GM18858 (cell line): ENCODE data around the gene GTF2IRD2.
A peak's percentile ranks its signal among the peaks of the same experiment; 100 is the strongest.
"Not testable (repeated sequence)": the region's sequence is repeated elsewhere in the genome, so short reads cannot be mapped to it uniquely, and the experiment has no call there.

Source experiments
- ATAC-seq: cut with Tn5 transposase; IDR thresholded peaks from one replicate; pipeline ENCODE4 v1.9.1; 2021; ENCODE audit not compliant: unreplicated experiment

GTF2IRD2 gene

DNA sequence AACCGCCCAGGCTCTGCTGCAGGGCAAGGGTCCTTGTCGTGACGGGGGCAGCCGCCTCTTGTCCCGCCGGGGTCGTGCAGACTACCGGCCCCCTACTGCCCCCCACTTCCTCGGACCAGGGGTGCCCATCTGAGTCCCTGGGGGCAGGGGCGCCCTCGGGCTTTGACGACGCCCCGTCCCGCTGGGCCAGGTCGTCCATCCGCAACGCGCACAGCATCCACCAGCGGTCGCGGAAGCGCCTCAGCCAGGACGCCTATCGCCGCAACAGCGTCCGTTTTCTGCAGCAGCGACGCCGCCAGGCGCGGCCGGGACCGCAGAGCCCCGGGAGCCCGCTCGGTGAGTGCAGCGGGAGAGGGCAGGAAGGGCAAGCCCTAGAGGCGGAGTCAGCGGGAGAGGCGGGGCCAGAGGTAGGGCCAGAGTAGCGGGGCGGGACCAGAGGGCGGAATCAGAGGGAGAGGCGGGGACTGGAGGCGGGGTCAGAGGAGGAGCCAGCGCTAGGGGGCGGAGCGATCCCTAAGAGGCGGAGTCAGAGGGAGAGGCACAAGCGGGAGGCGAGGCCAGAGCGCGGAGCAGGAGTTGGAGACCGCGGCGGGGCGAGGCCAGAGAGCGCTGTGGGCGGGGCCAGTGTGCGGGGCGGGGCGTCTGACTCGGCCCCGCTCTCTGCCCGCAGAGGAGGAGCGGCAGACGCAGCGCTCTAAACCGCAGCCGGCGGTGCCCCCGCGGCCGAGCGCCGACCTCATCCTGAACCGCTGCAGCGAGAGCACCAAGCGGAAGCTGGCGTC is 62.8 kb downstream of the GTF2IRD2 start:
- peak; percentile 56 for ATAC-seq

- not testable (repeated sequence) for ATAC-seq
Measured at GRCh38 chr7:74783595-74783994, 67.8 kb downstream of the GTF2IRD2 start.

- not testable (repeated sequence) for ATAC-seq
Measured at GRCh38 chr7:74781746-74782145, 69.7 kb downstream of the GTF2IRD2 start.

- not testable (repeated sequence) for ATAC-seq
Measured at GRCh38 chr7:74779053-74779452, 72.4 kb downstream of the GTF2IRD2 start.

DNA sequence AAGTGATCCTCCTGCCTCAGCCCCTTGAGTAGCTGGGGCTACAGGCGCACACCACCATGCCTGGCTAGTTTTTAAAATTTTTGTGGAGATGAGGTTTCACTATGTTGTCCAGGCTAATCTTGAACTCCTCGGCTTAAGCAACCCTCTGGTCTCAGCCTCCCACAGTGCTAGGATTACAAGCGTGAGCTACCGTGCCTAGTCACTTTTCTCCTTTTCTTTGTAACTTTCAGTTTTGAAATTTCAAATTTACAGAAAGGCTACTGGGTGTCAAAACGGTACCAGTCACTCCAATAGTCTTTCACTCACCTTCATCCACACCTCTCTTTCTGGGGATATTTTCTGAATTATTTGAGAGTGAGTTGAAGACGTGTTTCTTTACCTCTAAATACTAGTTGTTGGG is 76.3 kb downstream of the GTF2IRD2 start:
- peak; percentile 41 for ATAC-seq

GRCh38 chr7:74773760-74774750 is 77.3 kb downstream of the GTF2IRD2 start, which contains the start of gene NCF1:
Gene NCF1, plus strand, starts transcription at chr7:74774011. Its CDS starts 21 bp downstream, at chr7:74774032.
- ATAC-seq, result peak; percentile 71

DNA sequence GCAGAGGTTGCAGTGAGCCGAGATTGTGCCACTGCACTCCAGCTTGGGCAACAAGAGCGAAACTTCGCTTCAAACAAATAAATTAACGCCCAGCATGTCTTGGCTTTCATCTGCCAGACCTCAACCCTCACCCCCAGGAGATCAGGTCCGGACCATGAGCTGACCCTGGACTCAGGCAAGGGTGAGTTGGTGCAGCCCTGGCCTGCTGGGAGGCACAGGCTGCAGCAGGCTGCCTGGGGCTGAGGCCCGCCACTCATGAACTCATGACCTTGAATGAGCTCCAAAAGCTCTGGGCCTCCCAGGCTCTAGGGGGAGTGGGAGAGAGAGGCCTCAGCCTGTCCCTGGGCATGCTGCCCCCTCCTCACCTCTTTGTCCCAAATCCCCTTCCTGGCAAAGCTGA is 79.3 kb downstream of the GTF2IRD2 start:
- not testable (repeated sequence) for ATAC-seq

- not testable (repeated sequence) for ATAC-seq
Measured at GRCh38 chr7:74770062-74770461, 81.3 kb downstream of the GTF2IRD2 start.

- ATAC-seq, result not testable (repeated sequence)
Measured at GRCh38 chr7:74766991-74767390, 84.4 kb downstream of the GTF2IRD2 start.

GRCh38 chr7:74766509-74766908 is 84.9 kb downstream of the GTF2IRD2 start:
- ATAC-seq, result not testable (repeated sequence)

DNA sequence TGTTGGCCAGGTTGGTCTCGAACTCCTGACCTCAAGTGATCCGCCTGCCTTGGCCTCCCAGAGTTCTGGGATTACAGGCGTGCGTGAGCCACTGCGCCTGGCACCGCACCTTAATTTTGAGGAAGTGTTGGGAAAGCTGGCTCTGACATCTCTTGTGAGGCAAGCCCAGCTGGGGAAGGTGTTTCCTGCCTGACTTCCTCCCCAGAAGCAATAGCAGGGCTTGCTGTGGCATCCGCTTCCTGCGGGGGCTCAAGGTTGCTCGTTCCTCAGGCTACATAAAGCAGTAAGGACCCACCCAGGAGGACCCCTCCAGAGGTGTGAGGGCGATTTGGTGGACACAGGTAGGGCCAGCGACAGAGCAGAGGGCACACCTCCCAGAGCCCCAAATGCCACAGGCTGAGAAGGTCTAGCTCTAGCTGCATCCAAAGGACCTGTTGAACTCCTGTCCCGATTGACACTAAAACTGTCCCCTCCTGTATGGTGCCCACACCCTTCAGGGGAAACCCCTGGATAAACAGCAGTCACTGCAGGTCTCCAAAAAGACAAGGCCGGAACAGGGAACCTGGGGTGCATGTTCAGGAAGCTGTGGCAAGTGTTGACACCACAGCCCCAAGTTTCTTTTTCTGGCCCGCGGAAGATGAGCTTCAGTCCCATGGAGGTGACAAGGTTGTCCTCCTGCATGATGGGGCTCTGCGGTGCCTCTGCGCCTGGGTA is 86.0 kb downstream of the GTF2IRD2 start:
- not testable (repeated sequence) for ATAC-seq

DNA sequence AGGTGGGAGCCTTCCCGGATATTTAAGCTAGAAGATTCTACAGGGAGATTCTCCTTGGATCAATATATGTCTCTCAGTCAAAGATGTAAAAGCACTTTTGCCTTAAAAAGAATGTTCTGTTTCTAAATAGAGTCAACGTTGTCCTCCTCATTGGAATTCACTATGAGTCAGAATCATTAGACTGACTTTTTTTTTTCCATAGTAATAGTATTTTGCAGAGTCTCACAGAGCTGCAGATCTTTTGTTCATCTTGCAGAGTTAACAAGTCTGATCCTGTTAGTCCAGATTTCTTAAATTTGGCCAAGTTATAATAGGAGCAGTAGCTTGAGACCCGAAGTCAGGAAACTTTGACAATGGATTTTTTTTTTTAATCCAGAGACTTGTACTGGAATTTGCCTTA is 92.4 kb downstream of the GTF2IRD2 start:
- not testable (repeated sequence) for ATAC-seq

GRCh38 chr7:74758268-74758667 is 93.1 kb downstream of the GTF2IRD2 start:
- ATAC-seq, result not testable (repeated sequence)

GRCh38 chr7:74756673-74757072 is 94.7 kb downstream of the GTF2IRD2 start:
- ATAC-seq, result not testable (repeated sequence)

DNA sequence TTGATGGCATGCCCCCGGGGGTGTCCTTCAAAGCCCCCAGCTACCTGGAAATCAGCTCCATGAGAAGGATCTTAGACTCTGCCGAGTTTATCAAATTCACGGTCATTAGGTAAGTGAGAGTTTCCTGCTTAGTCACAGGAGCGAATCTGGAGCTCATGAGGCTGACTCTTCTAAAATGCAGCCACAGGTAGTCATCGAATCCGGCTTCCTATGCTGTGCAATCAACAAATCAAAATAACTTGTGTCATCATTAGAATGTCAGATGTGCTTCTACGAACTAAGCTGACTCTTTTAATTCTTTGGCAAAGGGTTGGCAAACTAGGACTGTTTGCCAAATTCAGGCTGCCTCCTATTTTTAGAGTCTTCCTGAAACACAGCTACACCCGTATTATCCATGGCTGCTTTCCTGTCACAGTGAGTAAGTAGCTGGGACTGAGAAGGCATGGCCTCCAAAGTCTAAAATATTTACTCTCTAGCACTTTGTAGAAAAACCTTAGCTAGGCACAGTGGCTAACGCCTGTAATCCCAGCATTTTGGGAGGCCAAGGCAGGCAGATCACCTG is 97.4 kb downstream of the GTF2IRD2 start:
- not testable (repeated sequence) for ATAC-seq
